ENCODE results near the gene RXFP4.

Gene RXFP4

DNA sequence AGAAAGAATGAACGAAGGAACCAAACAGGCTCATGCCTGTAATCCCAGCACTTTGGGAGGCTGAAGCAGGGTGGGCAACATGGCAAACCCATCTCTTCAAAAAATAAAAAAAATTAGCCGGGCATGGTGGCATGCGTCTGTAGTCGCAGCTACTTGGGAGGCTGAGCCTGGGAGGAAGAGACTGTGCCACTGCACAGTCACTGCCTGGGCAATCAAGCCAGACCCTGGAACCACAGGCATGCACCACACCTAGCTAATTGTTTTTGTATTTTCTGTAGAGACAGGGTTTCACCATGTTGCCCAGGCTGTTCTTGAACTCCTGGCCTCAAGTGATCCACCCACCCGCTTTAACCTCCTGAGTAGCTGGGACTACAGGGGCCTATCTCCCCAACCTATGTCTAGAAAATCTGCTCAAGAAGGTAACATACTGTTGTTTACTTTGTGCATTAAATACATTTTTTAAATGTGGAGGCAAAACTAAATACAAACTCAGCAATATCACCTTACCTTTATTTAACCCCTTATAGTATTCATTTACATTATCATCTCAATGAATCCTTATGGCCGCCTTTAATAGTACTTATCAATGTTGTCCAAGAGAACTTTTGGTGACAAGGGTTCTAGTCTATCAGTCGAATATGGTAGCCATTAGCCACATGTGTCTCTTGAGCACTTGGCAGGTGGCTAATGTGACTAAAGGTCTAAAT lies 10.0 kb upstream of the RXFP4 start:
- Histone ChIP-seq H3K4me1 (ENCODE audit: insufficient read depth, insufficient read length) (no peaks in the 10 kb centered on the region), H3K27me3 (ENCODE audit: insufficient read depth, insufficient read length) (no peaks in the 10 kb centered on the region), H3K36me3 (ENCODE audit: insufficient read depth, insufficient read length, low read length) (peaks cover 72% of the 10 kb centered on the region), H3K4me3 (ENCODE audit: insufficient read length, low read depth) (peak overlapping the region; percentile 11), H3K9me3 (ENCODE audit: insufficient read depth, low read length) (no peaks in the 10 kb centered on the region), H3K9ac (ENCODE audit: insufficient read length, low read depth) (peak overlapping the region; percentile 13)
- TF ChIP-seq ZNF274 (IDR thresholded peaks at IDR 0.05; ENCODE audit: low read depth, low read length) (no peak), YY1 (IDR thresholded peaks at IDR 0.05; ENCODE audit: insufficient read depth, insufficient read length) (no peak), SUZ12 (IDR thresholded peaks at IDR 0.05; ENCODE audit: extremely low read depth, insufficient read depth, insufficient read length) (no peak)
- DNase-seq (ENCODE audit: low read depth, low spot score) = no peak

DNA sequence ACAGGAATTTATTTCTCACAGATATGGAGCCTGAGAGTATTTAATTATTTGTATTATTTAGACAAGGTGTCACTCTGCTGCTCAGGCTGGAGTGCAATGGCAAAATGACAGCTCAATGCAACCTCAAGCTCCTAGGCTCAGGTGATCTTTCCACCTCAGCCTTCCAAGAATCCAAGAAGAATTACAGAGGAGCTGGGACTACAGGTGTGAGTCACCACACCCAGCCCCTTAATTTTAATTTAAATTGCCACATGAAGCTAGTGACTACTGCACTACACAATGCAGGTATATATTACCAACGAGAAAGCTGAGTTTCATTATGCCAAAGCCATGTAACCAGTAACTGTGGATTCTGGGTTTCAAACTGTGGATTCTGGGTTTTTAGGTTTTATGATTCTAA lies 9.4 kb upstream of the RXFP4 start:
- Histone ChIP-seq H3K27me3 (ENCODE audit: insufficient read depth, insufficient read length) (no peaks in the 10 kb centered on the region), H3K4me3 (ENCODE audit: insufficient read length, low read depth) (peak overlapping the region; percentile 2), H3K9me3 (ENCODE audit: insufficient read depth, low read length) (no peaks in the 10 kb centered on the region), H3K4me1 (ENCODE audit: insufficient read depth, insufficient read length) (no peaks in the 10 kb centered on the region), H3K9ac (ENCODE audit: insufficient read length, low read depth) (peak overlapping the region; percentile 13), H3K36me3 (ENCODE audit: insufficient read depth, insufficient read length, low read length) (peaks cover 66% of the 10 kb centered on the region)
- no peak for DNase-seq (ENCODE audit: low read depth, low spot score)
- TF ChIP-seq ZNF274 (IDR thresholded peaks at IDR 0.05; ENCODE audit: low read depth, low read length) = no peak
- no peak for TF ChIP-seq YY1 (IDR thresholded peaks at IDR 0.05; ENCODE audit: insufficient read depth, insufficient read length)
- no peak for TF ChIP-seq SUZ12 (IDR thresholded peaks at IDR 0.05; ENCODE audit: extremely low read depth, insufficient read depth, insufficient read length)

DNA sequence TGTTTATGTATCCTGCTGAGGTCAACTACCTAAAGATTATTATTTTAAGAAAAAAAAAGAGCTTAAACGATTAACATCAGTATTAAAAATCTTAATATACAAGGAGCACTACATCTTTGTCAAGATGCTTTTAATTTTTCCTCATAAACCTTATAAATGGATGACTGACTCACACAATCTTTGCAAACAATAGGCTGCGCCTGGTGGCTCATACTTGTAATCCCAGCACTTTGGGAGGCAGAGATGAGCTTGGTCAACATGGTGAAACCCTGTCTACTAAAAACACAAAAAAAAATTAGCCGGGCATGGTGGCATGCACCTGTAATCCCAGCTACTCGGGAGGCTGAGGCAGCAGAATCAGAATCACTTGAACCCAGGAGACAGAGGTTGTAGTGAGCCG lies 9.0 kb upstream of the RXFP4 start:
- H3K9ac ChIP-seq (ENCODE audit: insufficient read length, low read depth) = no peak overlapping the region
- TF ChIP-seq ZNF274 (IDR thresholded peaks at IDR 0.05; ENCODE audit: low read depth, low read length) (no peak), SUZ12 (IDR thresholded peaks at IDR 0.05; ENCODE audit: extremely low read depth, insufficient read depth, insufficient read length) (no peak), YY1 (IDR thresholded peaks at IDR 0.05; ENCODE audit: insufficient read depth, insufficient read length) (no peak)
- no peak for DNase-seq (ENCODE audit: low read depth, low spot score)

DNA sequence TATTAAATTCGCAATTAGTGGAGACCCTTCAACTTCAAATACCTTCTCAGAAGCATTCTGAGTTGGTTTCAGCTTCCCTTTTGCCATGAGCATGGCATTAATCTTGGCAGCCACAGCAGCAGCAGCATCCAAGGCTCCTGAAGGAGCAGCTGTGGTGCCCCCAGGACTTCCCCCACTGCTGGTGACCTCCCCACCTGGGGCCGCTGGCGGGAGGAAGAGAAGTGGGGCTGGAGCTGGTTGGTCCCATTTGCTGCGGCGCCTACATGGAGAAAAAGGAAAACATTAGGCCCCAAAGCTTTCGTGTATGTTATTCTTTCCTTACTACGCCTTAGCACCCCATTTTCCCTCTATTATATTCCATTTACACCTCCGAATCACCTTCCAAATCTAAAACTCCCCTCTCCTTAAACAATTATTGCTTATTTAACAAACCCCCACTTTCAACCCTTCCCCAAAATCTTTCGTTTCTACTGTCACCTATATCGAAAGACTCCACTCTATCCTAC lies 7.8 kb upstream of the RXFP4 start:
- Histone ChIP-seq H3K9ac (ENCODE audit: insufficient read length, low read depth) (peak overlapping the region; percentile 100), H3K4me3 (ENCODE audit: insufficient read length, low read depth) (peak overlapping the region; percentile 99), H3K4me1 (ENCODE audit: insufficient read depth, insufficient read length) (no peaks in the 10 kb centered on the region), H3K36me3 (ENCODE audit: insufficient read depth, insufficient read length, low read length) (peaks cover 51% of the 10 kb centered on the region), H3K9me3 (ENCODE audit: insufficient read depth, low read length) (no peaks in the 10 kb centered on the region), H3K27me3 (ENCODE audit: insufficient read depth, insufficient read length) (no peaks in the 10 kb centered on the region)
- no peak for DNase-seq (ENCODE audit: low read depth, low spot score)
- TF ChIP-seq ZNF274 (IDR thresholded peaks at IDR 0.05; ENCODE audit: low read depth, low read length) (no peak), SUZ12 (IDR thresholded peaks at IDR 0.05; ENCODE audit: extremely low read depth, insufficient read depth, insufficient read length) (no peak), YY1 (IDR thresholded peaks at IDR 0.05; ENCODE audit: insufficient read depth, insufficient read length) (no peak)

More for the DNA sequence above, 9.0 kb upstream of the RXFP4 start:
- Histone ChIP-seq H3K36me3 (ENCODE audit: insufficient read depth, insufficient read length, low read length) (peaks cover 62% of the 10 kb centered on the region), H3K27me3 (ENCODE audit: insufficient read depth, insufficient read length) (no peaks in the 10 kb centered on the region), H3K9me3 (ENCODE audit: insufficient read depth, low read length) (no peaks in the 10 kb centered on the region), H3K4me1 (ENCODE audit: insufficient read depth, insufficient read length) (no peaks in the 10 kb centered on the region), H3K4me3 (ENCODE audit: insufficient read length, low read depth) (peak overlapping the region; percentile 99)

DNA sequence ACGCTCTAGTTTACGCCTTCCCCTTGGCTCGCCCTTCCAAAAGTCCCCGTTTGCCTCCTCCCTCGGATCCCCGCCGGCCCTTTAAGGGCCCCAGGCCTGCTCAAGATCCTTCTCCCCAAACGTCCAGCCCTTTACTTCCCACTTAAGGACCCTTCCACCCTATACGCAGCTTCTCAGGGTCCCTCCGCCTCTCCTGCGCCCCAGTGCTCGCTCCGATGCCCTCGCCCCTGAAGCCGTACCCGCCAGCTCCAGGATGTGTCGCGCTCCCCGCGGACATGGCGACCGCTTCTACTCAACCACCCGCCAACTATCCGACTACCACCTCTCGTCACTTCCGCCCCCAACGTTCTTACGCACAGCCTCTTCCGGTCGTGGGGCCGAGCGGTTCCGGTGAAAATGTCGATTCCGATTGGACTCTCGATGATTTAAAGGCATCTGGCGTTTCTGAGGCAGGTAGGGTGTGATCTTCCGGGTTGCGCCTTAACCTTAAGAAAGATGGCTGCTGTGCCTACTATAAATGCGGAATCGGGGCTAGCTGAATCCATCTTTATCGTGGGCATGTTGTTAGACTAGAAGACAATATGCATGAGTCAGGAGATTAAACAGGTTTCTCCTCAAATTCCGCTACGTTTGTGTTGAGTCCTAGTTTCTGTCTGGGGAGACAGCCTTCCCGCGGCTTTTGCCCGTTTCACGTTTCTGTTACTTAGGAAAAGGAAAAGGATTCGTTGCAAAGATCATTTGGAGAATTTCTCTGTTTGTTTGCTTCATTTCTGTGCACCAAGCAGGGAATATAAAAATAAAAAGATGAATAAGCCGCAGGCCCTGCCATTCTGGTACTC lies 7.1 kb upstream of the RXFP4 start, which contains the start of gene KHDC4:
KHDC4 (minus strand) TSS at position 317 of the 839 bp plus-strand sequence; CDS start at position 277, 40 bp downstream.
- H3K9ac ChIP-seq (ENCODE audit: insufficient read length, low read depth) = peak within 1 kb of the TSS; percentile 100
- no peaks in the 10 kb centered on the region for H3K27me3 ChIP-seq (ENCODE audit: insufficient read depth, insufficient read length)
- peaks cover 44% of the 10 kb centered on the region for H3K36me3 ChIP-seq (ENCODE audit: insufficient read depth, insufficient read length, low read length)
- H3K4me3 ChIP-seq (ENCODE audit: insufficient read length, low read depth) = peak within 1 kb of the TSS; percentile 99
- TF ChIP-seq YY1 (IDR thresholded peaks at IDR 0.05; ENCODE audit: insufficient read depth, insufficient read length) (peak; percentile 97), ZNF274 (IDR thresholded peaks at IDR 0.05; ENCODE audit: low read depth, low read length) (no peak)
- DNase-seq (ENCODE audit: low read depth, low spot score) = peak; percentile 99
- H3K9me3 ChIP-seq (ENCODE audit: insufficient read depth, low read length) = no peaks in the 10 kb centered on the region
- no peaks in the 10 kb centered on the region for H3K4me1 ChIP-seq (ENCODE audit: insufficient read depth, insufficient read length)

DNA sequence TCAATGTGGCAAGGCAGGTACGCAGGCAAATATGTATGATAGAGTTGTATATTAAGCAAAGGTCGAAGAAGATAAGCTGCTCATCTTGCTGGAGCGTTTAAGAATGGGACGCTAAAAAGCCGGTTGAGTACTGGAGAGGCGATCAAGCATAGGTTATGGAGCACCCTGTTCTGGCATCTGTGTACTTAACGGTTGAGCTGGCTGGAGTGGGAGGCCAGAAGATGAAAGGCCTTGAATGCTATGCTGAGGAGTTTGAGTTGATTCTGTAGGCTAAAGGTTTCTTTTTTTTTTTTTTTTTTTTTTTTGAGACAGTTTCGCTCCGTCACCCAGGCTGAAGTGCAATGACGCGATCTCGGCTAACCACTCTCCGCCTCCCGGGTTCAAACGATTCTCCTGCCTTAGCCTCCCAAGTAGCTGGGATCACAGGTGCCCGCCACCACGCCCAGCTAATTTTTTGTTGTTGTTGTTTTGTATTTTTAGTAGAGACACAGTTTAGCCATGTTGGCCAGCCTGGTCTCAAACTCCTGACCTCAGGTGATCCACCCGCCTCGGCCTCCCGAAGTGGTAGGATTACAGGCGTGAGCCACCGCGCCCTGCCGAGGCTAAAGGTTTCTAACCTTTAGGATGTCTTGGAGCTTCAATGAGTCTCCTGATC lies 6.4 kb upstream of the RXFP4 start:
- Histone ChIP-seq H3K4me1 (ENCODE audit: insufficient read depth, insufficient read length) (no peaks in the 10 kb centered on the region), H3K27me3 (ENCODE audit: insufficient read depth, insufficient read length) (no peaks in the 10 kb centered on the region), H3K36me3 (ENCODE audit: insufficient read depth, insufficient read length, low read length) (peaks cover 37% of the 10 kb centered on the region), H3K9ac (ENCODE audit: insufficient read length, low read depth) (peak overlapping the region; percentile 100), H3K9me3 (ENCODE audit: insufficient read depth, low read length) (no peaks in the 10 kb centered on the region), H3K4me3 (ENCODE audit: insufficient read length, low read depth) (peak overlapping the region; percentile 99)
- no peak for DNase-seq (ENCODE audit: low read depth, low spot score)
- TF ChIP-seq YY1 (IDR thresholded peaks at IDR 0.05; ENCODE audit: insufficient read depth, insufficient read length) (no peak), ZNF274 (IDR thresholded peaks at IDR 0.05; ENCODE audit: low read depth, low read length) (no peak), SUZ12 (IDR thresholded peaks at IDR 0.05; ENCODE audit: extremely low read depth, insufficient read depth, insufficient read length) (no peak)

All from NT2/D1 (cell line).